ENCODE measurements around the gene SETDB2.

DNA sequence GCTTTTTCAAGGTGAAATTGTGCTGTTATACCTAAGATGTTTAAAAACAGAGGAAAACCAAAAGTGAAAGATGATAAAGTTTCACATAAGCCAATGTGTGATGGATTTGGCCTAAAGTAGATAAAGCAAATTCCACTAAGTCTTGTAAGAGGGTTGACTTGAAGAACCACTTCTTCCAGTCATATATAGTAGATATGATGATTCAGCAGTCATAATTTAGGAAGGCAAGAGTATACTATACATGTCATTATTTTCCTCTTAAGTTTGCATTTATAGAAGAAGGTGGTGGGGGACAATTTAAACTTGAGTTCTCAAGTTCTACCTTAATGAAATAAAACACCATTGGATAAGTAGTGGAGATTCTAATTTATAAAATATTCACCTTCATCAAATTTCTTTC, 88.9 kb downstream of the SETDB2 start:
- TF ChIP-seq, protein P1, sequence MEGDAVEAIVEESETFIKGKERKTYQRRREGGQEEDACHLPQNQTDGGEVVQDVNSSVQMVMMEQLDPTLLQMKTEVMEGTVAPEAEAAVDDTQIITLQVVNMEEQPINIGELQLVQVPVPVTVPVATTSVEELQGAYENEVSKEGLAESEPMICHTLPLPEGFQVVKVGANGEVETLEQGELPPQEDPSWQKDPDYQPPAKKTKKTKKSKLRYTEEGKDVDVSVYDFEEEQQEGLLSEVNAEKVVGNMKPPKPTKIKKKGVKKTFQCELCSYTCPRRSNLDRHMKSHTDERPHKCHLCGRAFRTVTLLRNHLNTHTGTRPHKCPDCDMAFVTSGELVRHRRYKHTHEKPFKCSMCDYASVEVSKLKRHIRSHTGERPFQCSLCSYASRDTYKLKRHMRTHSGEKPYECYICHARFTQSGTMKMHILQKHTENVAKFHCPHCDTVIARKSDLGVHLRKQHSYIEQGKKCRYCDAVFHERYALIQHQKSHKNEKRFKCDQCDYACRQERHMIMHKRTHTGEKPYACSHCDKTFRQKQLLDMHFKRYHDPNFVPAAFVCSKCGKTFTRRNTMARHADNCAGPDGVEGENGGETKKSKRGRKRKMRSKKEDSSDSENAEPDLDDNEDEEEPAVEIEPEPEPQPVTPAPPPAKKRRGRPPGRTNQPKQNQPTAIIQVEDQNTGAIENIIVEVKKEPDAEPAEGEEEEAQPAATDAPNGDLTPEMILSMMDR (conservative IDR thresholded peaks at IDR 0.05; ENCODE audit: low read depth, low read length): no peak
- TF ChIP-seq EZH2 (IDR thresholded peaks at IDR 0.05; ENCODE audit: low read length, unreplicated experiment): no peak

Measured in PC-3 (cell line).